Stimulated activated CD8-positive, alpha-beta memory T cell treated with anti-CD3 and anti-CD28 coated beads, Interleukin-7, amount 100 ng/mL, for 1 hour (primary cell): ENCODE measurements around the gene BPIFB2.

Experiments used
- DNase-seq, 2 donors: peaks; one replicate each; pipeline ENCODE4 v3.0.0-alpha.2; 2020; ENCODE audit warnings: low read depth in 2 of 2

BPIFB2 gene

DNA sequence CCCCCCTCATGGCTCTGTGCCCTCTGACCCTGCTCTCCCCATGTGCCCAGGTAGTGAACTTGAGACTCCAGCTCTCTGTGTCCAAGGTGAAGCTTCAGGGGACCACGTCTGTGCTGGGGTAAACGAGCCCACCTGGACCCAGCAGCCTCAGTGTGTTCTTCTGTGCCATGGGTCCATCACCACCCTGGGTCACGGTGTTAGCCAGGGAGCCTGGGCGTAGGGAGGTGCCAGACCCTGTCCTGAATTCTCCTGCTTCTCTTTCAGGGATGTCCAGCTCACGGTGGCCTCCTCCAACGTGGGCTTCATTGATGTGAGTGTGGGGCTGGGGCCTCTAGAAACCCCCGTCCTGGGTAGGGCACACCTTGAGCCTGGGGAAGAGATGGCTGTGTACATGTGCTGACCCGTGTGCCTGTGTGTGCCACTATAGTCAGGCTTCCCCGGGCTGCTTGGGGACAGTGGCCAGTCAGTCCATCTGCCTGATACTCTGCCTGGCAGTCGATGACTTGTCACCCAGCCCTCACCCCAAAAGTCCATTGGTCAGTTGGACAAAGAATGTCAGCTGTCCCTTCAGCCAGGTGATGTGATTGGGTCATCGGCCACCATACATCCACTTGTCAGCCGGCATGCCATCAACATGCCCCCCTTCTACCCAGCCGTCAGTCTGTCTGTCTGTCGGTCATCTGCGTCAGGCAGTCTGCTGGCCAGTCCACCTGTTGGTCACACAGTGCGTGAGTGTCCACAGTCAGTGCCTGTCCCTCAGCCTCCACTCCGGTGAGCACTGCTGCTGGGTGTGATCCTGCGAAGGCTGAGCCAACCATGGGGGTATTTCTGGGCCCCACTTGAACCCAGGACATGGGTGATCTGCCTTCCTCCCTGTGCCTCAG, 13.0 kb downstream of the BPIFB2 start:
- DNase-seq = no peak

DNA sequence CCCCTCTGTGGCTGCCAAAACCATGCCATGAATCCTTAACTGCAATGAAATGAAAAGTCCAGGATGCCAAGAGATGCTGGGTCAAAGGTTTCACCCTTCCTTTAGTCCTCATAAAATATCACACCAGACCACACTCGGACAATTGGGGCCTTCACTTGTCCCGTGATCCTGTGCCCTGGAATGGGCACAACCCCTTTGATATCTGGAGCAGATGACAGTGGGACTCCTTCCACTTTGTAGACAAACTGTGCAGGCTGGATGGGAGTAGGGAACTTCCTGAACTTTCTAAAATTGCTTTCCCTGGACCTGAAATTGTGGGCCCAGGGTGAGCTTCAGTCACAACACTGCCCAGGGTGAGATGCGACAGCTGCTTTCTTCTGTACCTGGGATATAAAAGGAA, 14.4 kb downstream of the BPIFB2 start:
- no peak for DNase-seq

DNA sequence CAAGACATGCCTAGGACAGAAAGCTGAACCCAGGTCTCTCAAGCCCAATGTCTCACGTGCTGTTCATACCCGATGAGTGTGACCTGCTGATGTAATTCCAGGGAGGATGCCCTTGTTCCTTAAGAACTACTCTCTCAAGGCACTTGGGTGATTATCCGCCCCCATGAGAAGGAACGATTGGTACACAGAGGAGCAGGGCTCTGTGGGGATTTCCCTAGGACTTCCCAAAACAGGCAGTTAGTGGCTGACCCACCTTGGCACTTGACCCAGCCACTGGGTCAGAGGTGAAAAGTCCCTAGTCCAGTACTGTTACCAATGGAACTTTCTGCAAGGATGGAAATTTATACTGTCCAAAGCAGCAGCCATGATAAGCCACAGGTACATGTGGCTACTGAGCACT, 14.8 kb downstream of the BPIFB2 start:
- no peak for DNase-seq

DNA sequence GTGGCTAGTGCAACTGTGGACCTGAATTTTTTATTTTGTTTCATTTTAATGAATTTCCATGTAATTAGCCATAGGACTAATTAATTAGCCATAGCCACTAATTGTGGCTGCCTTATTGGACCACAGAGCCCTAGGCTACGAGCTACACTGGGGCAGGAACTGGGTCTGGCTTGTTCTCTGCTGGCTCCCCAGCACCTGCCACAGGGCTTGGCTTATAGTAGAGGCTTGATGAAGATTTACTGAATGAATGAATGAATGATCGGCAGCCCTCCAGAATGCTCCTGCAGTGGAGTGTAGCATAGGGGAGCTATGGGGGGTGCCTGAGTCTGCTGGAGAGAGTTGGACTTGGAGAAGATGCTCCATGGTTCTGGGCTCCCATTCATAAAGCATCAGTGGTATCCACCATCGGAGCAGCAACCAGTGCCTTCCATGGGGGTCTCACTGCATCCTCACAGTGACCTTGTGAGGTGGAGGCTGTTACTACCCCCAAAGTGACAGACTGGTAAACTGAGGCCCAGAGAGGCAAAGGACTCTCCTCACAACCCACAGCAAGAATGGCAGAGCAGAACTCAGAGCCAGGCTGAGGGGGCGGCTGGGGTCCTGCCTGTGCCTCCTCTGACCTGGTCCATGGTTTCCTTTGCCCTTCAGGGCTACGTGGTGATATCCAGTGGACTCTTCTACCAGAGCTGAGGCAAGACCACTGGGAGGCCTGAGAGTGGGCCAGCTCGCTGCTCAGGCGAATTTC, 15.4 kb downstream of the BPIFB2 start:
- no peak for DNase-seq

DNA sequence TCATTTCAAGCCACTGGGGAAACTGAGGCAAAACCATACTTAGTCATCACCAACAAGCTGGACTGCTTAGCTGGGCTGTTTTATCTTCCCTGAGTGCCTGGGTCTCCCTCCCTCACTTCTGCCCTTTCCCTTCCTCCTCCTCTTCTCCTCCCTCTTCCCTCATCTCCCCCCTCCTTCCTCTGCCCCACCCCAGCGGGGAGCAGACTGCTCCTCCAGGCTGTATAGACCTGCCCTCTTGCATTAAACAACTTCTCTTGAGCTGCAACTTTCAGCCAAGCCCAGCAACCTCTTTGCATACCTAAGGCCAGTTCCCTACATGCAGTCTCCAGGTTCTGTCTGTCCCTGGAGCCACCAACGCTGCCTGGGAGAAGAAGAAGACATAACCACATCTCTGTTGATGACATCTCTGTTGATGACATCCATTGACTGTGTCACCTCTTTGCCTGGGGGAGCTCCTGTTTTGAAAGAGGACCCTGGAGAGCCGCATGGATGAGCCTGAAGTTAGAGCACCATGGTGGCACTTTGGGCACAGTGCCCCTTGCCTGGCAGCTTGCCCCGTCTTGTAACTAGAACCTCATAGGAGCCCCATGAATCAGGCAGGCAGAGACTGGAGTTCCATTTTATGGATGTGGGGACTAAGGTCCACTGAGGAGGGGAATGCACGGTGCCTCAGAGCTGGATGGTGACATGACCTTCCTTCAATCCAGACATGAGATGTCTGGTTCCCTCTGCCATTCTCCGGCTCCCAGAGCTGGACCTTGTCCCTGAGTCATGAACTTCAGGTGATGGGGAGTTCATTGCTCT, 16.1 kb downstream of the BPIFB2 start:
- no peak for DNase-seq

DNA sequence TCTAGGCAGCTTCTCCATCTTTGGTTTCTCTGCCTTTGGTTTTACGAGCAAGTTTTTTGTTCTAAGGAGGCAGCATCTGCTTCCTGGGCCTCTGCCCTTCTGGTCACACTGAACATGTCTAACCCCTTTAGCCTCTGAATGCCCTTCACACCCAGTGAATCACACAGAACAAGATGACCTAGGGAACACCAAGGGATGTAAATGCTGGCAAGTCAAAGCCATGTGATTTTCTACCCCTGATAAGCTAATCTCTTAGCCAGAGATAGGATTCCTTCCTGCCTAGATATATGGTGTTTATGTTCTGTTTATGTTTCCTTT, 16.7 kb downstream of the BPIFB2 start:
- DNase-seq = no peak

DNA sequence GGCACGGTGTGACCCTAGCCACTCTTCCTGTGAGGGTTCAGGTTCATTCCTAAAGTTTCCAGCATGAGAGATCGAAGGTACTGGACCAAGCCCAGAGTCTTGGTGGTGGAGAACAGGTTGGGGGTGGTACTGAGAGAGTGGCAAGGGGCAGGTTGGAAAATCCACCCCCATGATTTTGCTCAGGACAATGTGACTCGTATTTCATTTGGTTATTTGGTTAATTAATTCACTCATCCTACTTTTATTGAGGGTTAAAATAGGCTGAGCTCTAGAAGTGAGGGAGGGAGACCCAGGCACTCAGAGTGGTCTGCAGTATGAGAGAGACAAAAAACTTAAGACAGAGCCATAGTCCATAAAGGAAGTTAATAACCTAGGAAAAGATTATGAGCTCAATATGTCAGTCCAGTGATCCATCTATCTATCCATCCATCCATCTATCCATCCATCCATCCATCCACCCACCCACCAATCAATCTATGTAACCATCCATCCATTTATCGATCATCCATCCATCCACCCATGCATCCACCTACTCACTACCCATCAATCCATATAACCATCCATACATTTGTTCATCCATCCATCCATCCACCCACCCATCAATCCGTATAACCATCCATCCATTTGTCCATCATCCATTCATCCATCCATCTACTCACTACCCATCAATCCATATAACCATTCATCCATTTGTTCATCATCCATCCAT, 17.3 kb downstream of the BPIFB2 start:
- DNase-seq = no peak

DNA sequence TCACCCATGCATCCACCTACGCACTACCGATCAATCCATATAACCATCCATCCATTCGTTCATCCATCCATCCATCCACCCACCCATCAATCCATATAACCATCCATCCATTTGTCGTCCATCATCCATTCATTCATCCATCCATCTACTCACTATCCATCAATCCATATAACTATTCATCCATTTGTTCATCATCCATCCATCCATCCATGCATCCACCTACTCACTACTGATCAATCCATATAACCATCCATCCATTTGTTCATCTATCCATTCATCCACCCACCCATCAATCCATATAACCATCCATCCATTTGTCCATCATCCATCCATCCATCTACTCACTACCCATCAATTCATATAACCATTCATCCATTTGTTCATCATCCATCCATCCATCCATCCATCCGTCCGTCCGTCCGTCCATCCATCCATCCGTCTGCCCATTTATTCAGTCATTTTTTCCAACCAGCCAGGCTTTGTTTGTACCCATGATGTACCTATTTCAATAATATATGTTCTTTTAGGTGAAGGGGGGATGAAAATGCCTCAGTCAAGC, 17.9 kb downstream of the BPIFB2 start:
- no peak for DNase-seq

DNA sequence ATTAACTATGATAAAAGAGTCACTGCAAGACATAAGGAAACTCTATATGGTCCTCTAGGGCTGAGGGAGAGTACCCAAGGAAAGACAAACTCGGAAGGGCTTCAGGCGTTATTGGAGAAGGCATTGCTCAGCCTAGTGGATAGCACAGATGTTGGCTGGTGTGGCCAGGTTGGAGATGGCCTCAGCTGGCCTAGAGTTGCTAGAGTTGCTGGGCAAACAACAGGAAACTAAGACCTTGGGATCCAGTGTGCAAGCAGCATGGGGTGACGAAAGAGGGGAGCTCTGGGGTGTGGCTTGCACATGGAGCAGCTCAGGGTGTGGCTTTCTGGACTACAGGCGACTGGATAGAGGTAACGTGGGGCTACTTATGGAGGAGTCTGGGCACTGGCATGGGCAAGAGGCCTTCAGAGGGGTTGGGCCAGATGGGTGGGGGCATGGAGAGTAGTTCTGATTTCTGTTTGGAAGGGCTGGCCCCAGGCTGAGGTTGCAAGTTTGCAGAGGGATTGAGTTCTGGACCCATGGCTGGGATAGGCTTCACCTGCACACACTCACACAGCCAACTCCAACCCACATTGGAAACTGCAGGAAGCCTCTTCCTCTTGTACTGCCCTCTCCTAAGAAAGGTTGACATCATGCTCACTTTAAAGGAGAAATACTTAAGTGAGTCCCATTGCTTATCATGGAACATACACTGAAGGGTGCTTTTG, 18.7 kb downstream of the BPIFB2 start:
- no peak for DNase-seq

DNA sequence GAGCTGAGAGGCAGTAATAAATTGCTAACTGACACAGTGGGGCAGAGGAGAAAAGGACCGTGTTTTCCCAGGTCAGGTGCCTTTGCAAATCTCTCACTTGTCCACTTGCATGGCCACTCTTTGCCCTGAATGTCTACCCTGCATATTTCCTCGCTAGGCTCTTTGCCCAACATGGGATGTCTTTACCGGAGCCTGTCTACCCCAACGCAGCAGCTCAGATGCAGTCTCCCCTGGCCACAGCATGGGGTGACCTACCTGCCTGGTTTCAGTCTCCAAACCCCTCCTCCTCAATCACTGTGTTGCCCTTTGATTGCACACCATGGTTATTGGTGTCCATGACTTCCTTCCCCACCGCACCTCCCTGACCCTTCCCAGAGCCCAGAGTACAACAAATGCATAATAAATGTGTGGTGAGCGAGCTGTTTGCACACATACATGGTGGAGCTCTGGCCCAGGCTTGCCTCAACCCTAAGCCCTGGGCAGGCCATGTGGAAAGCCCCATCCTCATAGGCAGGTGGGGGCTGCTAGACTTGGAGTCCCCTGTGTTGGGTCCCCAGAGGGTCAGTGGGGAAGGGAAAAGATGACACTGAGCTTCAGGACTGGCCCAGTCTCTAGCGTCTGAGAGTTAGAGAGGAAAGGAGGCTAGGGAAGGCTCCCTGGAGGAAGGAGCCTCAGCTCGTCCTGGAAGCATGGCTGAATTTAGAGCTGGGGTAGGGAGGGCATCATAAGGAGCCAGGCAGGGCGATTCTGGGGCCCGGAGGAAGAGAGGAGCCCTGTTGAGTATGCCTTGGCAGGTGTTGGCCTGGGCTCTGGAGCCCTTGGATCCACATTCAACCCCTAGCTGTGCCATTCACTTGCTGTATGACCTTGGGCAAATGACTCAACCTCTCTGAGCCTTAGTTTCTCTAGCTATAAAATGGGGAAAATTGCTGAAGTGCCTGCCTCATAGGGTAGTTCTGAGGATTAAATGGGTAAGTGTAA, 19.6 kb downstream of the BPIFB2 start:
- no peak for DNase-seq

DNA sequence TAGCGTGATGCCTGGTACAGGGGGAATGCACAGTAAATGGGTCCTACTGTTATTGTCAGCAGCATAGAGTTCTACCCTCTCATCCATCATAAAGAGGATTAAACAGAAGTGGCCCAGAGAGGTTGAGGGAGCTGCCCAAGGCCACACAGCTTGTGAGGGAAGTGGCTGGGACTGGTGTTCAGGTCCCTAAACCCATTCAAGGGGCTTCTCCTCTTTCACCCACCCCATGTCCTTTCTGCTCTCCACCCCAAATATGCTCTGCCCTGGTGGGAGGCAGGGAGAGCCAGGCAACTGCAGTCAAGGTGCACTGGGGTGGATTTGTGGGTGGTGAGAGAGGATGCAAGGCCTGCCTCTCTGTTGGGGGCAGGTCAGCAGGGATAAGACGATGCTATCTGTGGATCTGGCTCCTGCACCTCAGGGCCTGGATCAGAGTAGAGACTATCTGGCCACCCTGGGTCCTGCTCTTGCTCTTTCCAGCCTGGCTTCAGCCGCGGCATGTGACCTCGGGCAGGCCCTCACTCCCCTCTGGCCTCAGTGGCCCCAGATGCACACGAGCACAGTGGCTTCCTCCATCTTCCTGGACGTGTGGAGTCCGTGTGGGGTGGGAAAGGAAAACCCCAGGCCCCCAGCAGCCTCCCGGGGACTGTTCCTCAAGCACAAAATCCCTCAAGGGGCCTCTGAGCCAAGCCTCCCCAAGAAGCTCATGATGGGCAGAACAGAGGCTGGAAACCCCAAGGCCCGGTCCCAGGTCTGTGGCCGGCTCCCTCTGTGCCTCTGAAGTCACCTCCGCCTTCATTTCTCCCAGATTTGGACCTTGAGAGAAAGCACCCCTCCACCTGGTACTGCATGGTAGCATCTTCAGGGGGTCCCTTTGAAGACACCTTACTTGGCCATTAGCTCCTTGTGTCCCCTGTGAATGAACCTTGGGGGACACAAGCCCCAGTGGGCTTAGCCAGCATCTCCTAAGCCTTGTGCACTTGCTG, 20.6 kb downstream of the BPIFB2 start:
- DNase-seq = no peak

DNA sequence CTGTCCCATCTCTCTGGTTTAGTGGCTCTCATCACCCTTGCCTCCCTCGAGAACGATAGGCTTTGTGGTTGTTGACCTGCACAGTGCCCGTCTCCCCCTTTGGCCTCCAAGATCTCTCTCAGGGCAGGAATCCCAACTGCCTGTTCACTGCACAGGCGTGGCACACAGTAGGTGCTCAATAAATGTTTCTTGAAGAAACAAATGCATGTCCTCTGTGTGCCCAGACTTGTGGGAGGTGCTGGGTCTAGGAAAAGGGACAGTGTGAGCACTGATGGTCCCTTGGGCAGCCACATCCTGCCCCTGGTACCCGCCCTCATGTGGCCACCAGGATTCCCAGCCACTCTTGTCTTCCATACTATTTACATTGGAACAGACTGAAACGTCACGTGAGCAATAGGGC, 21.4 kb downstream of the BPIFB2 start:
- no peak for DNase-seq

DNA sequence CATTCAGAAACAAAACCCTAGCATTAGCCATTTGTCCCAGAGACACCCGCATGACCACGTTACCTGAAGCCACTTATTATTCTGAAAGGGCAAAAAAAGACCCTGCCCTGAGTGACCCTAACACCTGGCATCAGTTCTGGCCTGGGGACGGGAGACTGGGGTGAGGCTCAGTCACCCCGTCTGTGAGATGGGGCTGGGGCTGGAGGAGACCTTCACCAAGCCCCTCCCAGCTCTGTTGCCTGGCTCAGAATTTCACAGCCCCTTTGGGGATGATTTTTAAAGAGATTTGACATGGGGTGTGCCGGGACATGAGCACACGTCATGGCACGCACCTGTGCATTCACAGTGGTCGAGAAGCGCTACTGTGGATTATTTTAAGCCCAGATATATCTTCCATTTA, 22.6 kb downstream of the BPIFB2 start:
- DNase-seq = no peak

DNA sequence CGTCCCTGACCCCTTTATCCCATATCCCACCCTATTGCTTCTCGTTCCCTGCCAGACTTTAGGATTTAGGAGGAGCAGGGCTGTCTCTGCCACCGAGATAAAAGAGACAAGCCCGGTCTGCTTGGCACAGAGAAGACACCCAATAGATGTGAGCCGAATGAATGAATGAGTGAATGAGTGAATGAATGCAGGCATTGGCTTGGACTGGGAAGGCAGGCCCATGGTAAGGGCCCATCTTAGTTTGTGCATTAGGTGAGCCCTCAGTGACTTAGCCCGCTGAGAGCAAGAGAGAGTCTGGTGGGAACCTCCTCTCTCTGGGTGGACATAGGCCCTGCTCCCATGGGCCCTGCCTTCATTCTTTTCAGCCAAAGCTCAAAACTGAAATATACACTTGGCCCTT, 23.1 kb downstream of the BPIFB2 start:
- DNase-seq = no peak

DNA sequence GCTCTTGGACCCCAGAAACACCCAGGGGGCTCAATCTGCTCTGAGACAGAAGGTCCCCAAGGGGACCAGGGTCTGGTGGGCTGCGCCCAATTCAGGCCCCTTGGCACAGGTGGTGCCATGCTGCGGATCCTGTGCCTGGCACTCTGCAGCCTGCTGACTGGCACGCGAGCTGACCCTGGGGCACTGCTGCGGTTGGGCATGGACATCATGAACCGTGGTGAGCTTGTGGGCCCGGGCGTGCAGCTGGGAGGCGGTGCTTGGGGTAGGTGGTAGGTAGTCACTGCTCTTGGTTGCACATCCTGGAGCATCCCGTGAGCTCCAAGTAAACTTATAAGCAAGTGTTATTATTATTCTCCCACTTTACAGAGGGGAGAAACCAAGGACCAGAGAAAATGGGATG, 24.0 kb downstream of the BPIFB2 start, which contains the start of gene BPIFB6:
BPIFB6 (plus strand) TSS at position 118 of the 400 bp plus-strand sequence; CDS start at position 118, 0 bp downstream.
- DNase-seq = no peak

DNA sequence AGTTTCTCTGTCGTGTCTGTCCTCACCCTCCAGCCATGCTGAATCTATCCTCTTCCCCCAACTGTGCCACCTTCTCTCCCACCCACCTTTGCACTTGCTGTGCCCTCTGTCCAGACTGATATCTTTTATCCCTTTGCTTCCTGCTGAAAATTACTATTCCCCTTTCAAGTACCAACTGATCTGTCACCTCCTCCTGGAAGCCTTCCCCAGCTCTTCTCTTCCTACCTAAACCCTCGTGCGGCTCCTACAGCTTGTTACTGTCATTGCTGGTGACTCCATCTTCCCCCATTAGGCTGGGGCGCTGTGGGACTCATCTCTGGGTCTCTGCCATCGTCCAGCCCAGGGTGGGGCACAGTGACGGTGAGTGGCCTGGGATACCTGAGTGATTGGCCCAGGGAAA, 25.1 kb downstream of the BPIFB2 start:
- no peak for DNase-seq

DNA sequence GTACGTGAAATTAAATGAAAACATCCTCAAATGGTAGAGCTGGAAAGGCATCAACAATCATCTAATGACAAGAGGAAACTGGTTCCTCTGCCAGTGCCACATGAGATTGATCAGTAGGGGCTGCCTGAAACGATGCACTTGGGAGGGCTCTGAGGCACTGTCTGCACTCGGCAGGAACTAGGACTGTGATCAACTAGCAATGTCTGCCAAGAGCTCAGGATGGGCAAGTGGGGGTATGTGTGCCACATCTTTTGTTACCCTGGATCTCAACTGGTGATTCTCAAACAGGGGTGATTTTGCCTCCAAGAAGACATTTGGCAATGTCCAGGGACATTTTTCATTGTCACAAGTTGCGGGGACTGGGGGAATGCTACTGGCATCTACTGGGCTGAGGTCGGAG, 25.9 kb downstream of the BPIFB2 start:
- DNase-seq = no peak

DNA sequence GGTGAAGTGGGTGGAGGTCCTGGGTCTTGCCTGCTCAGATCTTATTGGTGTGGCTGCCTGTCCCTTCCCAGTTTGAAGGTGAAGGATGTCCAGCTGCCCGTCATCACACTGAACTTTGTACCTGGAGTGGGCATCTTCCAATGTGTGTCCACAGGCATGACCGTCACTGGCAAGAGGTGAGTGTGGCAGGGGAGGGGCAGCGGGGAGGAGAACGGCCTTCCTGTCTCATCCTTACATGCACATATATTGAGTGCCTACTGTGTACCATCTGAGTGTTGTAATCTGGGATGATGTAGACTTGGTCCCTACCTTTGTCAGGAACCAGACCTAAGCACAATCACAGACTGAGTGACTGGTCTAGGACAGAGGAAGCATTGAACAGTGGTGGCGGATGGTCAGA, 26.6 kb downstream of the BPIFB2 start:
- DNase-seq = no peak
